Measurements from ENCODE around the gene NRROS. TPM values are rescaled to one million over a fixed set of nuclear protein-coding genes. Genes with fewer than 3 reads are reported as not detected.
"Not testable (repeated sequence)": the region's sequence is repeated elsewhere in the genome, so short reads cannot be mapped to it uniquely, and the experiment has no call there.

Gene NRROS
- total and polyA plus RNA-seq, 12 donors, result 1.1 to 9.9 (median 7.0) TPM

DNA sequence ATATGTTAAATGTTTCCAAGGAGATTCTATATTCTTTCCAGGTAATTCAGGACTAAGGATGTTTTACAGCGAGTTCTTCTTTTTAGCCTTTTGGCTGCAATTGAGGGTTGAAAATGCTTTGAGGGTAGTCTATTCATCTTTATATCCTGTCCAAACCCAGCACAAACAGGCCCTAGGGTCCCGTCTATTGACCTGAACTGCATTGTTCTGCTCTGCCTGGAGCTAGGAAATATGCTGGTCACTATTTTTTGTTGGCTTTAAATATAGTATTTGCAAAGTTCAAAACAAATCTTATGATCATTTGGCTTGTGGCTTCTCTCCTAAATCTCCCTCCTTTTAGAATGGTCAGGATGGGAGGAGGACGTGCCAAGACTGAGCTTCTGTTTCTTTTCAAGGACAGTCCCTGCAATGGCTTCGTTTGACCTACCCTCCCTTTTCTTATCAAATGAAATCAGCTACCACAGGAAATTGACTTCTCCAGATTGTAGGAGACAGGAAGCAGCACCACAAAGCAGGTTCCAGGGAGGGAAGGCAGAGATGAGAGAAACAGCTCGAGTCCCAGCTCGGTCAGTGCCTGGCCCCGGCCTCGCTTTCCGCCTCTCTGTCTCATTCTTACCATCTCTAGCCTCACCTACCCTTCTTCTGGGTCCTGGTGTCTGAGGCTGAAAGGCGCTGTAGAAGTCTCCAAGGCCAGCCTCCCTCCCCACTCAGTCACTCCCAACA lies 27.6 kb upstream of the NRROS start:
- intact Hi-C loops (cut with DNase I), result no loop called here
- no peaks in the 10 kb centered on the region for H3K36me3 ChIP-seq (replicated peaks in 1 of 2)
- TF ChIP-seq, protein P1, sequence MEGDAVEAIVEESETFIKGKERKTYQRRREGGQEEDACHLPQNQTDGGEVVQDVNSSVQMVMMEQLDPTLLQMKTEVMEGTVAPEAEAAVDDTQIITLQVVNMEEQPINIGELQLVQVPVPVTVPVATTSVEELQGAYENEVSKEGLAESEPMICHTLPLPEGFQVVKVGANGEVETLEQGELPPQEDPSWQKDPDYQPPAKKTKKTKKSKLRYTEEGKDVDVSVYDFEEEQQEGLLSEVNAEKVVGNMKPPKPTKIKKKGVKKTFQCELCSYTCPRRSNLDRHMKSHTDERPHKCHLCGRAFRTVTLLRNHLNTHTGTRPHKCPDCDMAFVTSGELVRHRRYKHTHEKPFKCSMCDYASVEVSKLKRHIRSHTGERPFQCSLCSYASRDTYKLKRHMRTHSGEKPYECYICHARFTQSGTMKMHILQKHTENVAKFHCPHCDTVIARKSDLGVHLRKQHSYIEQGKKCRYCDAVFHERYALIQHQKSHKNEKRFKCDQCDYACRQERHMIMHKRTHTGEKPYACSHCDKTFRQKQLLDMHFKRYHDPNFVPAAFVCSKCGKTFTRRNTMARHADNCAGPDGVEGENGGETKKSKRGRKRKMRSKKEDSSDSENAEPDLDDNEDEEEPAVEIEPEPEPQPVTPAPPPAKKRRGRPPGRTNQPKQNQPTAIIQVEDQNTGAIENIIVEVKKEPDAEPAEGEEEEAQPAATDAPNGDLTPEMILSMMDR (IDR thresholded peaks at IDR 0.05), result no peak
- no peak overlapping the region for H3K4me3 ChIP-seq
- H3K27ac ChIP-seq, result peak overlapping the region in 3 of 5 donors; percentile 2 to 47 (median 42)
- no peak for DNase-seq
- H3K4me1 ChIP-seq (replicated peaks in 1 of 2), result no peaks in the 10 kb centered on the region
- peaks cover 0 to 4% (median 0%) of the 10 kb centered on the region in 3 donors for H3K9me3 ChIP-seq (replicated peaks in 1 of 3)
- H3K27me3 ChIP-seq, result no peaks in the 10 kb centered on the region
- WGBS, 4 donors, result 51 to 57% (median 53%) methylated on average over 10 of the region's 10 CpGs

DNA sequence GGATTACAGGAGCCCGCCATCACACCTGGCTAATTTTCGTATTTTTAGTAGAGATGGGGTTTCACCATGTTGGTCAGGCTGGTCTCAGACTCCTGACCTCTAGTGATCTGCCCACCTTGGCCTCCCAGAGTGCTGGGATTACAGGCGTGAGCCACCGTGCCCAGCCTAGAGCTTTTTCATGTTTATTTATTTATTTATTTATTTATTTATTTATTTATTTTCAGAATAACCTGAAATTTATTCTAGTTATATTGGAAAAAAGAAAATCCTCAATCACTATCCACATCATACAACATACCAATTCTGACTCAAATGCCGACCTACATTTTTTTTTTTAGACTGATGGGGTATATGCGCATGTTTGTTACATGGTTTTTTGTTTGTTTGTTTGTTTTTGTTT lies 24.3 kb upstream of the NRROS start:
- intact Hi-C loops (cut with DNase I); H3K4me1 ChIP-seq (replicated peaks in 1 of 2); H3K4me3 ChIP-seq; H3K9me3 ChIP-seq (replicated peaks in 1 of 3); H3K27ac ChIP-seq; DNase-seq; H3K36me3 ChIP-seq (replicated peaks in 1 of 2); H3K27me3 ChIP-seq: not testable (repeated sequence)
- 88 to 98% (median 90%) methylated on average over 6 of the region's 6 CpGs for WGBS, 4 donors

DNA sequence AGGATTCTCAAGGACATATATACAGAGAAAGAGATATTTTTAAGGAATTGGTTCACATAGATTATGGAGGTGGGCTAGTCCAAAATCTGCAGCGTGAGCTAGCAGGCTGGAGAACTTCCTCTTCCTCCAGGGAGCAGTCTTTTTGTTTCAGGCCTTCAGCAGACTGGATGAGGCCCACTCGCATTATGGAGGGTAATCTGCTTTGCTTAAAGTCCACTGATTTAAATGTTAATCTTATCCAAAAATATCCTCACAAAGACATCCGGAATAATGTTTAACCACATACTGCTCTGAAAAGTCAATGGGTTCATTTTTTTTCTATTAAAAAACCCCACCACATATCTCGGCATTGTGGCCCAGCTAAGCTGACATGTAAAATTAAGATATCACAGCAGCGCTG lies 22.2 kb upstream of the NRROS start:
- Histone ChIP-seq H3K9me3 (replicated peaks in 1 of 3) (no peaks in the 10 kb centered on the region), H3K36me3 (replicated peaks in 1 of 2) (no peaks in the 10 kb centered on the region), H3K27me3 (no peaks in the 10 kb centered on the region), H3K4me3 (no peak overlapping the region), H3K27ac (no peak overlapping the region), H3K4me1 (replicated peaks in 1 of 2) (peaks cover 0 to 11% of the 10 kb centered on the region in 2 donors)
- TF ChIP-seq, protein P1 (IDR thresholded peaks at IDR 0.05), result no peak
- no peak for TF ChIP-seq POLR2A (IDR thresholded peaks at IDR 0.05)
- intact Hi-C loops (cut with DNase I), result no loop called here
- WGBS, 4 donors, result 65 to 78% (median 69%) methylated on average over 5 of the region's 5 CpGs
- DNase-seq, result no peak

- Histone ChIP-seq H3K4me3 (no peak overlapping the region), H3K27me3 (no peaks in the 10 kb centered on the region), H3K27ac (no peak overlapping the region), H3K4me1 (replicated peaks in 1 of 2) (peaks cover 0 to 11% of the 10 kb centered on the region in 2 donors), H3K36me3 (replicated peaks in 1 of 2) (no peaks in the 10 kb centered on the region), H3K9me3 (replicated peaks in 1 of 3) (no peaks in the 10 kb centered on the region)
- WGBS, 4 donors, result 39 to 64% (median 50%) methylated on average over 5 of the region's 5 CpGs
- intact Hi-C loops (cut with DNase I), result no loop called here
- TF ChIP-seq, protein P1 (IDR thresholded peaks at IDR 0.05), result no peak
- no peak for DNase-seq
These were observed 20.3 kb upstream of the NRROS start for GRCh38 chr3:196619223-196619622.

DNA sequence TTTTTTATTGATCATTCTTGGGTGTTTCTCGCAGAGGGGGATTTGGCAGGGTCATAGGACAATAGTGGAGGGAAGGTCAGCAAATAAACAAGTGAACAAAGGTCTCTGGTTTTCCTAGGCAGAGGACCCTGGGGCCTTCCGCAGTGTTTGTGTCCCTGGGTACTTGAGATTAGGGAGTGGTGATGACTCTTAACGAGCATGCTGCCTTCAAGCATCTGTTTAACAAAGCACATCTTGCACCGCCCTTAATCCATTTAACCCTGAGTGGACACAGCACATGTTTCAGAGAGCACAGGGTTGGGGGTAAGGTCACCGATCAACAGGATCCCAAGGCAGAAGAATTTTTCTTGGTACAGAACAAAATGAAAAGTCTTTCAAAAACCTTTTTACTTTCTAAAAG lies 19.9 kb upstream of the NRROS start:
- not testable (repeated sequence) for H3K27me3 ChIP-seq, DNase-seq
- WGBS, 4 donors, result 50 to 71% (median 66%) methylated on average over 2 to 3 of the region's 5 CpGs

More for the DNA sequence above, 19.9 kb upstream of the NRROS start:
- intact Hi-C loops (cut with DNase I); H3K9me3 ChIP-seq (replicated peaks in 1 of 3); H3K36me3 ChIP-seq (replicated peaks in 1 of 2); H3K4me3 ChIP-seq: not testable (repeated sequence)
- peak overlapping the region in 2 of 5 donors; percentile 41 to 78 for H3K27ac ChIP-seq
- peaks cover 0 to 11% of the 10 kb centered on the region in 2 donors for H3K4me1 ChIP-seq (replicated peaks in 1 of 2)

Measured in adrenal gland (tissue), 12 donors.